ENCODE measurements around the gene ABI3.
"Not testable (repeated sequence)": the region's sequence is repeated elsewhere in the genome, so short reads cannot be mapped to it uniquely, and the experiment has no call there.

ABI3 gene

GRCh38 chr17:49210158-49211029, at the start of gene ABI3, which contains the start of gene GNGT2:
Gene ABI3, plus strand, starts transcription at chr17:49210707. Its CDS starts 18 bp downstream, at chr17:49210725.
Gene GNGT2, minus strand, starts transcription at chr17:49210574. Its CDS starts 3,152 bp downstream, at chr17:49207422.
- DNase-seq = no peak

- DNase-seq = no peak
Observed at GRCh38 chr17:49162866-49163265, 47.6 kb upstream of the ABI3 start.

- DNase-seq = no peak
Observed at GRCh38 chr17:49165143-49165542, 45.4 kb upstream of the ABI3 start.

GRCh38 chr17:49168706-49169105, 41.8 kb upstream of the ABI3 start:
- no peak for DNase-seq

- DNase-seq = no peak
Observed at GRCh38 chr17:49170216-49170615, 40.3 kb upstream of the ABI3 start.

GRCh38 chr17:49170711-49171110, 39.8 kb upstream of the ABI3 start:
- not testable (repeated sequence) for DNase-seq

GRCh38 chr17:49175978-49176377, 34.5 kb upstream of the ABI3 start:
- DNase-seq = not testable (repeated sequence)

- DNase-seq = peak; percentile 2
Observed at GRCh38 chr17:49180303-49180702, 30.2 kb upstream of the ABI3 start.

GRCh38 chr17:49180998-49181635, 29.4 kb upstream of the ABI3 start:
- no peak for DNase-seq

GRCh38 chr17:49183341-49183740, 27.2 kb upstream of the ABI3 start:
- no peak for DNase-seq

GRCh38 chr17:49183801-49184200, 26.7 kb upstream of the ABI3 start:
- DNase-seq = no peak

- not testable (repeated sequence) for DNase-seq
Observed at GRCh38 chr17:49184522-49184921, 26.0 kb upstream of the ABI3 start.

- DNase-seq = not testable (repeated sequence)
Observed at GRCh38 chr17:49185381-49185780, 25.1 kb upstream of the ABI3 start.

GRCh38 chr17:49187301-49187700, 23.2 kb upstream of the ABI3 start:
- no peak for DNase-seq

GRCh38 chr17:49190932-49191331, 19.6 kb upstream of the ABI3 start:
- no peak for DNase-seq

- DNase-seq = peak; percentile 31
Observed at GRCh38 chr17:49191409-49191916, 19.0 kb upstream of the ABI3 start.

- peak; percentile 75 for DNase-seq
Observed at GRCh38 chr17:49191917-49192741, 18.4 kb upstream of the ABI3 start.

GRCh38 chr17:49193513-49194296, 16.8 kb upstream of the ABI3 start:
- no peak for DNase-seq

GRCh38 chr17:49194297-49194607, 16.3 kb upstream of the ABI3 start:
- no peak for DNase-seq

GRCh38 chr17:49195751-49196150, 14.8 kb upstream of the ABI3 start:
- no peak for DNase-seq

GRCh38 chr17:49196520-49196919, 14.0 kb upstream of the ABI3 start:
- DNase-seq = no peak

- no peak for DNase-seq
Observed at GRCh38 chr17:49197346-49197998, 13.0 kb upstream of the ABI3 start.

Data from NCI-H2029 treated with DMSO at 0.1 percent for 48 hours (cell line).